Activated T-cell treated with anti-CD3 and anti-CD28 coated beads, Interleukin-2, amount 50 U/mL, for 72 hours (primary cell): ENCODE measurements around the gene GABARAPL2. TPM values are rescaled to one million over a fixed set of nuclear protein-coding genes. Genes with fewer than 3 reads are reported as not detected.
A peak's percentile ranks its signal among the peaks of the same experiment; 100 is the strongest.

Experiments used
- ATAC-seq, 2 donors: fragments of 150-1000 bp; cut with Tn5 transposase; replicated peaks in 1 of 2; 2 replicates each; pipeline ENCODE4 v1.10.0; 2021; ENCODE audit warnings: moderate library complexity in 2 of 2, mild to moderate bottlenecking in 1 of 2
- DNase-seq, 2 donors: peaks; one replicate each; pipeline ENCODE4 v3.0.0; 2021 to 2022; ENCODE audit warnings: mixed read lengths in 1 of 2
- H3K27ac Mint-ChIP-seq: one replicate; pipeline ENCODE4 v1.8.0; 2022; ENCODE audit warnings: mild to moderate bottlenecking, moderate library complexity, mixed read lengths
- H3K27me3 Mint-ChIP-seq: one replicate; pipeline ENCODE4 v1.8.0; 2022; ENCODE audit warnings: low read depth, mixed read lengths
- H3K36me3 Mint-ChIP-seq, 2 donors: one replicate each; pipeline ENCODE4 v1.8.0; 2022; ENCODE audit warnings: mixed read lengths in 2 of 2, mild to moderate bottlenecking in 1 of 2; ENCODE audit not compliant: insufficient read depth in 2 of 2
- H3K4me1 Mint-ChIP-seq: one replicate; pipeline ENCODE4 v1.8.0; 2022; ENCODE audit warnings: low read depth, mixed read lengths
- H3K4me3 Mint-ChIP-seq, 2 donors: one replicate each; pipeline ENCODE4 v1.8.0; 2022; ENCODE audit warnings: mild to moderate bottlenecking in 2 of 2, mixed read lengths in 2 of 2, moderate library complexity in 2 of 2
- H3K9me3 Mint-ChIP-seq, 2 donors: one replicate each; pipeline ENCODE4 v1.8.0; 2022; ENCODE audit warnings: mixed read lengths in 2 of 2
- total RNA-seq, 2 donors: library from RNA; stranded (reverse); gene quantifications; one replicate each; pipeline ENCODE4 v1.2.3, GENCODE V29; 2022

The GABARAPL2 gene
- total RNA-seq, 2 donors from 2014 or later = 64.4 to 77.3 TPM

DNA sequence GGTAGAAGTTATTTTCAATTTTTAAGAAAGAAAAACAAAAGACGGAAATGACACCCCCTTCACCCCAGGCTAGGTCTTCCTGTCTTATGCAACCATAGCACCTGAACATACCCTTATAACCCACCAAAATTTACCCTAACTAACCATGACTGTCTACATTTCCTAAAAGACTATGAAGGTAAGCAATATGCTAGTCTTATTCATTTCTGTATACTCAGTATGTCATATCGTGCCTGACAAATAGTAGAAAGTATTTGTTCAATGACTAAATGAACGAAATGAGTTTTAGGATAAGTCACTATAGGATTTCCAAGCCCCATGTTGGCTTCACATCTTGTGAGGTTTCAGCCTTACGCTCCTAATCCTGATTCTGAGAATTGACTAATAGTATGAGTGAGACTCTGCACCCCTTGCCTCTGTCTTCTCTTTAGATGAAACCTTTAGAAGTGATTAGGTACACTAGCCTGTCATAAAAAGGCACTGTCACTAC lies 50.4 kb downstream of the GABARAPL2 start:
- ATAC-seq (peak; percentile 88 to 91), DNase-seq (peak; percentile 35 to 50)
- H3K4me3 Mint-ChIP-seq = peak overlapping the region; percentile 48 to 58
- H3K36me3 Mint-ChIP-seq = peaks cover 7 to 35% of the 10 kb centered on the region in 2 donors
- no peaks in the 10 kb centered on the region for H3K9me3 Mint-ChIP-seq
- H3K4me1 Mint-ChIP-seq = peaks cover 45% of the 10 kb centered on the region
- no peaks in the 10 kb centered on the region for H3K27me3 Mint-ChIP-seq
- peak overlapping the region; percentile 83 for H3K27ac Mint-ChIP-seq

DNA sequence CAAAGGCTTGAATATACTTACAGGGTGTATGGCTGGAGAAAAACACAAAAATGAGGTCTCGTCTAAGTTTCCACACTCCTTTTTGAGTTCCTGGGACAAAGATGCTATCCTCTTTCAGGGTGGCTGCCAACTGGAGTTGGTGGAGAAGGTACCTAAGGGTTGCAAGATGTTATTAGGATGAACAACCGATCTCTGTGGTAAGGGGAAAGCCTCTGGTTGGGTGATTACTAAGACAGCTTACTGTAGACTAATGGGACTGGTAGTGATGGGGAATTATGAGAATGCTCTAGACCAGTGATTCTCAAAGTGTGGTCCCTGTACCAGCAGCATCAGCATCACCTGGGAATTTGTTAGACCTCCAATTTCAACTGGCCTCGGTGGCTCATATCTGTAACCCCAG lies 50.9 kb downstream of the GABARAPL2 start:
- H3K36me3 Mint-ChIP-seq = peaks cover 7 to 35% of the 10 kb centered on the region in 2 donors
- peak in 1 of 2 donors; percentile 12 for DNase-seq
- peak overlapping the region; percentile 42 to 58 for H3K4me3 Mint-ChIP-seq
- peak; percentile 9 to 19 for ATAC-seq
- H3K9me3 Mint-ChIP-seq = no peaks in the 10 kb centered on the region
- H3K4me1 Mint-ChIP-seq = peaks cover 51% of the 10 kb centered on the region
- no peaks in the 10 kb centered on the region for H3K27me3 Mint-ChIP-seq
- peak overlapping the region; percentile 83 for H3K27ac Mint-ChIP-seq

DNA sequence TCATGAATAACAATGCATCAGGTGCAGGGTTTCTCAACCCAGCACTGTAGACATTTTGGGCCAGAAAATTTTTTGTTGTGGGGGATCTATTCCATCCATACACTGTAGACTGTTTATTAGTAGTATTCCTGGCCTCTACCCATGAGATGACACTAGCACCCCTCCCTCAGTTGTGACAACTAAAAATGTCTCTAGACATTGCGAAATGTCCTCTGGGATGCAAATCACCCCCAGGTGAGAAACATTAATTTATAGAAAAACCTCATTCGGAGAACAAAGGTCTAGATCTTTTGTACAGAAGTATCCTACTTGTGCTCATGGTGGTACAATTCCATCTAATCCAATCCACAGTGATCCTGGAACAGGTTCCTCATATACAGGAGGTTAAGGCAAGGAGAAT lies 52.6 kb downstream of the GABARAPL2 start:
- Mint-ChIP-seq H3K36me3 (peaks cover 5 to 29% of the 10 kb centered on the region in 2 donors), H3K4me3 (no peak overlapping the region), H3K27me3 (no peaks in the 10 kb centered on the region), H3K4me1 (peaks cover 52% of the 10 kb centered on the region), H3K9me3 (no peaks in the 10 kb centered on the region), H3K27ac (peak overlapping the region; percentile 6)
- DNase-seq (no peak), ATAC-seq (no peak)

DNA sequence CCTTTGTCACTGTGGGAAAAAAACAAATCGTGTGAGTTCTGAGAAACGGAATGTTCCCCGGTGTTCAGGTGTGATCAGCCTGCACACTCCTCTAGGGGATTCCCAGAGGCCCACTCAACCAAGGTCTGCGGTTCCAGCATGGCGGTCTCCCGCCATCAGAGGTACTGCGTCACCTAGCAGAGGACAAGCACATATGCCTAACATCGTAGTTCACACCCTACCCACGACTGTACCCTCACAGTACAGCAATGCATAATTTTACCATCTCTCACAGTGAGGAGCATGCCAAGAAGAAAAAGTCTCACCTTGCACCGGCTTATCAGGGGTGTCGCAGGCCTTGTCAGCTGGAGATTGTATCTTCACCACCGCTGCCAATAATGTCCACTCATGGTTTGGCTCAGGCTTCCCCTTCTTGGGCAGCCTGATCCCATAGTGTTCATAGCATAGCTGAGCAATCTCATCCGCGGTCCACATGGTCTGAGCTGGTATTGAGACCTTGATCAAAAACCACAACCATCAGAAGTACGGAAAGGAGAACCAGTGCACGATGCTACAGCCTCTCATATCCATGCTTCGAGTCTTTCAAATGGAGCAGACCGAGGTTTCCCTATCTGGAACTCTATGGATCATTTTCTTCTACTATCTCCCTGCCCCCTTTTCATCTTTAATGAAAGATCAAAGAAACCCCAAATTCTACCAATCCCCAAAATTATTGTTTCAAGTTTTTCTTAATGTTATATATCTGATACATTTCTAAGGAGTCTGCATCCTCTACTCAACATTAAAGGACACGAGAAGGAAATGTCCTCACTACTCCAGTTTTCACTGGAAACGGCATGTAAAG lies 54.4 kb downstream of the GABARAPL2 start:
- Mint-ChIP-seq H3K4me1 (peaks cover 48% of the 10 kb centered on the region), H3K4me3 (peak overlapping the region; percentile 68 to 93), H3K27ac (peak overlapping the region; percentile 47), H3K36me3 (peaks cover 4 to 32% of the 10 kb centered on the region in 2 donors), H3K27me3 (no peaks in the 10 kb centered on the region), H3K9me3 (no peaks in the 10 kb centered on the region)
- ATAC-seq = peak in 1 of 2 donors; percentile 10
- DNase-seq = peak; percentile 26 to 35

DNA sequence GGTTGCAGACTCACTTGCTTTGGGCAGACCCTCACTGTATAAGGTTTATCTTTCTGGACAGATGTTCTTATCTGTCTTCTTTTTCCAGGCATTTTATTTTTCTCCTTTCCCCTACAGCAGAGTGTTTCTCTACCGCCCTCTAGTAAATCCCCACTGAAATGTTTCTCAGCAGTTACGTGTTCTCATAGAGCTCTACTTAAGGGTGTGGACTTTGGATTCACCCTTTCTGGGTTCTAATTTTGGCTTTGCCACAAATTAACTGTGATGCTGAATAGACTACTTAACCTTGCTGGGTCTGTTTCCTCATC lies 54.9 kb downstream of the GABARAPL2 start:
- H3K27me3 Mint-ChIP-seq = no peaks in the 10 kb centered on the region
- H3K27ac Mint-ChIP-seq = peak overlapping the region; percentile 47
- no peak for DNase-seq
- peak overlapping the region; percentile 68 to 93 for H3K4me3 Mint-ChIP-seq
- H3K36me3 Mint-ChIP-seq = peaks cover 7 to 35% of the 10 kb centered on the region in 2 donors
- no peaks in the 10 kb centered on the region for H3K9me3 Mint-ChIP-seq
- no peak for ATAC-seq
- H3K4me1 Mint-ChIP-seq = peaks cover 45% of the 10 kb centered on the region

DNA sequence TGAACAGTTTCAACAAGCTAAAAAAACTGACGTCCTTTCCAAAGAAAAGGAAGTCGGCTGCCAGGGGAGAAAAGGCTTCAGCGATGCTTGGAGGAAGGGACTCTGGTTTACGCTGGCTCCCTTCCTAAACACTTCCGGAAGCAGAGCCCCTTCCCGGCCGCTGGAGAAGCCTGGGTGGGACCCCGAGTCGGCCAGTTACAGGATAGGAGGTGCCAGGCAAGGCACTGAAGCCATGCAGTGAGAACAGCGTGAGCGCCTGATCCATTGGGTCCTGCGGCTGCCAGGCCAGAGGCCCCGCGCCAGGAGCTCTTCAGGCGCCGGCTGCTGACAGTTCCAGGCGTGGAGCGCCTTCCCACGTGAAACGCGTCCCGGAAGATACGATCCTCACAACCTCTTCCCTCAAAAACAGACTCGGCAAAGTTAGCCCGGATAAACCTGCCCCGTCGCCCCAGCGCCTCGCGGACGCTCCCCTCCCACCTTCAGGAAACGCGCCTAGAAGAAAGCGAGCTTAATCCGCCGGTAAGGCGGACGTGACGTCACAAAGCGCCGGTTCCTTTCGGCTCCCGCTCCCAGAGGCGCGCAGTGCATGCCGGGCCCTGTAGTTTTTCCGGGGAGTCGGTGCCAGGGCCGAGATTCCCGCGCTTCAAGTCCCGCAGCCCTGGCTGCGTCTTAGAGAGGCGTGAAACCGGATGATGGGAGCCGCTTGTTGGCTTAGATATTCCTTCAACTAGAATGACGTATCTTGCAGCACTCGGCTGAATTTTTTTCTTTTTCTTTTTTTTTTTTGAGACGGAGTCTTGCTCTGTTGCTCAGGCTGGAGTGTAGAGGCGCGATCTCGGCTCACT lies 56.8 kb downstream of the GABARAPL2 start, which contains the start of gene ADAT1:
ADAT1 (minus strand) TSS at position 521 of the 845 bp plus-strand sequence. CDS start 2,482 bp downstream, outside the sequence.
- Mint-ChIP-seq H3K4me3 (peak within 1 kb of the TSS; percentile 91 to 93), H3K36me3 (peaks cover 16 to 41% of the 10 kb centered on the region in 2 donors), H3K9me3 (no peaks in the 10 kb centered on the region), H3K27ac (peak within 1 kb of the TSS; percentile 90), H3K27me3 (no peaks in the 10 kb centered on the region), H3K4me1 (peaks cover 35% of the 10 kb centered on the region)
- peak; percentile 95 to 98 for DNase-seq
- peak; percentile 90 to 95 for ATAC-seq

DNA sequence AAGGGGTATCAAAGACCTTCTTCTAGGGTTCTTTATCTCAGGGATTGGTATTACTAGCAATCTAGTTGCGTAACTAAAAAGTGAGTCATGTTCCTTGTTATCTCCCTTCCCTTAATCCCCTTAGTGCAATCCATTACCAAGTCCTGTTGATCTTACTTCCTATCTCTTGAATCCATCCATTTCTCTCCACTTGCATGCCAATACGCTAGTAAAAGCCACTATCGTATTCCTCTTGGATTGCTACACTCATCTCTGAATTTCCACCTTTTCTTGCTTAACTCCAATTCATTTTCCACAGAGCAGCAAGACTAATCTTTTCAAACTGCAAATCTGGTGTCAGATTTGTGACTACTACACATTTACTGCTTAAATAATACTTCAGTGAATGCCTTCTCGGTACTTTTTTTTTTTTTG lies 58.7 kb downstream of the GABARAPL2 start:
- peaks cover 17 to 48% of the 10 kb centered on the region in 2 donors for H3K36me3 Mint-ChIP-seq
- H3K4me1 Mint-ChIP-seq = peaks cover 49% of the 10 kb centered on the region
- DNase-seq (no peak), ATAC-seq (no peak)
- no peaks in the 10 kb centered on the region for H3K9me3 Mint-ChIP-seq
- H3K4me3 Mint-ChIP-seq = peak overlapping the region in 1 of 2 donors; percentile 30
- no peaks in the 10 kb centered on the region for H3K27me3 Mint-ChIP-seq
- H3K27ac Mint-ChIP-seq = no peak overlapping the region

DNA sequence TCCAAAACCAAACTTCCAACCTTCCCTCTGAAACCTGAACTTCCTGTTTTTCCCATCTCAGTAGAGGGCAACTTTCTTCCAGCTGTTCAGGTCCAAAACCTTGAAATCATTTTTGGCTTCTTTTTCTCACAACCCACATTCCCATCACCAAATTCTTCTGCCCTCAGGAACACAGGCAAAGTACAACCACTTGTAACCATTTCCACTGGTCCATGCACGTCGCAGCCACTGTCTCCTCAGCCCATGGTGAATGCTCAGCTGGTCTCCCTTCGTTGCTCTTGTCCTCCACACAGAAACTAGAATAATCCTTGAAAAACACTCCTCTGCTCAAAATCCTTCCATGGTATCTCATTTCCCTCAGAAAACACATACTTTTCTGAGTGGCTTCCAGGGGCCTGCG lies 60.6 kb downstream of the GABARAPL2 start:
- Mint-ChIP-seq H3K27me3 (no peaks in the 10 kb centered on the region), H3K4me1 (peaks cover 33% of the 10 kb centered on the region), H3K4me3 (no peak overlapping the region), H3K27ac (peak overlapping the region; percentile 87), H3K9me3 (no peaks in the 10 kb centered on the region), H3K36me3 (peaks cover 20 to 54% of the 10 kb centered on the region in 2 donors)
- ATAC-seq (no peak), DNase-seq (no peak)

Other genes with a start within 250 kb of the GABARAPL2 start
- 10 to 100 TPM; 25.7 to 32.1 TPM for gene CFDP1, start 132.9 kb upstream of the GABARAPL2 start, total RNA-seq
- 10 to 100 TPM; 34.8 to 34.9 TPM for gene TMEM170A, start 101.7 kb upstream of the GABARAPL2 start, total RNA-seq
- gene CHST6, start 70.9 kb upstream of the GABARAPL2 start, total RNA-seq = under 1 TPM; 0.07 TPM
- gene CHST5, start 30.3 kb upstream of the GABARAPL2 start, total RNA-seq = under 1 TPM in 1 of 2 donors, not detected in 1; 0.82 TPM
- gene TMEM231, start 10.1 kb upstream of the GABARAPL2 start, total RNA-seq = 1 to 10 TPM; 3.5 to 9.6 TPM
- 10 to 100 TPM; 38.2 to 60.5 TPM for gene ADAT1, start 56.9 kb downstream of the GABARAPL2 start, total RNA-seq
- 100 to 1,000 TPM; 189 to 191 TPM for gene KARS1, start 81.3 kb downstream of the GABARAPL2 start, total RNA-seq
- 10 to 100 TPM; 69.3 to 71.6 TPM for gene TERF2IP, start 81.4 kb downstream of the GABARAPL2 start, total RNA-seq
- not detected for gene CPHXL2, start 110.6 kb downstream of the GABARAPL2 start, total RNA-seq
- gene DUXB, start 135.1 kb downstream of the GABARAPL2 start, total RNA-seq = not detected
- not detected for gene CPHXL, start 160.1 kb downstream of the GABARAPL2 start, total RNA-seq